Fibroblast of mammary gland (primary cell): Measurements from ENCODE around the gene NUMBL.

ENCODE experiments used
- DNase-seq: peaks from one replicate; pipeline ENCODE4 v3.0.0-alpha.2; 2010; ENCODE audit warnings: low read depth
- H3K4me3 ChIP-seq: 2 replicates; pipeline ENCODE4 v1.5.1; 2011; ENCODE audit warnings: low read depth, mild to moderate bottlenecking, low read length, moderate library complexity; ENCODE audit not compliant: control insufficient read depth
- TF ChIP-seq, protein P1 (sequence below): conservative IDR thresholded peaks from 2 replicates; pipeline ENCODE4 v1.5.1; 2011; ENCODE audit warnings: low read depth, low read length, inconsistent platforms; ENCODE audit not compliant: control insufficient read depth, insufficient read depth

NUMBL gene

DNA sequence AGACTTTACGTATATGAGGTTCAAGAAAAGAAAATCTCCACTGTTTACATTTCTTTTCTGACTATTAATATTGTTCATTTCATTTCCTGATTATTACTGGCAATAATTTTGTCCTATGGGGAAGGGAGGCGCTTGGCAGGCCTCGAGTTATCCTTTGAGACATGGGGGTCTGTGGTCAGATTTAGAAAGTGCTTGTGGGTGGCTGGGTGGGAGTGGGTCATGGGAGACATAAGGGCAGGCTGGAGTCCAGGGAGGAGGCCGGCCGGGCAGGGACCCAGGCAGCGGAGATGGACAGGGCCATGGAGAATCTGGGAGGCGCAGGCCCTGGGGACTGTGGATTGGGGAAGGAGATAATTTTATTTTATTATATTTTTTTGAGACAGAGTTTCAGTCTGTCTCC, 49.2 kb downstream of the NUMBL start:
- no peak overlapping the region for H3K4me3 ChIP-seq
- TF ChIP-seq, protein P1, sequence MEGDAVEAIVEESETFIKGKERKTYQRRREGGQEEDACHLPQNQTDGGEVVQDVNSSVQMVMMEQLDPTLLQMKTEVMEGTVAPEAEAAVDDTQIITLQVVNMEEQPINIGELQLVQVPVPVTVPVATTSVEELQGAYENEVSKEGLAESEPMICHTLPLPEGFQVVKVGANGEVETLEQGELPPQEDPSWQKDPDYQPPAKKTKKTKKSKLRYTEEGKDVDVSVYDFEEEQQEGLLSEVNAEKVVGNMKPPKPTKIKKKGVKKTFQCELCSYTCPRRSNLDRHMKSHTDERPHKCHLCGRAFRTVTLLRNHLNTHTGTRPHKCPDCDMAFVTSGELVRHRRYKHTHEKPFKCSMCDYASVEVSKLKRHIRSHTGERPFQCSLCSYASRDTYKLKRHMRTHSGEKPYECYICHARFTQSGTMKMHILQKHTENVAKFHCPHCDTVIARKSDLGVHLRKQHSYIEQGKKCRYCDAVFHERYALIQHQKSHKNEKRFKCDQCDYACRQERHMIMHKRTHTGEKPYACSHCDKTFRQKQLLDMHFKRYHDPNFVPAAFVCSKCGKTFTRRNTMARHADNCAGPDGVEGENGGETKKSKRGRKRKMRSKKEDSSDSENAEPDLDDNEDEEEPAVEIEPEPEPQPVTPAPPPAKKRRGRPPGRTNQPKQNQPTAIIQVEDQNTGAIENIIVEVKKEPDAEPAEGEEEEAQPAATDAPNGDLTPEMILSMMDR = no peak
- no peak for DNase-seq

DNA sequence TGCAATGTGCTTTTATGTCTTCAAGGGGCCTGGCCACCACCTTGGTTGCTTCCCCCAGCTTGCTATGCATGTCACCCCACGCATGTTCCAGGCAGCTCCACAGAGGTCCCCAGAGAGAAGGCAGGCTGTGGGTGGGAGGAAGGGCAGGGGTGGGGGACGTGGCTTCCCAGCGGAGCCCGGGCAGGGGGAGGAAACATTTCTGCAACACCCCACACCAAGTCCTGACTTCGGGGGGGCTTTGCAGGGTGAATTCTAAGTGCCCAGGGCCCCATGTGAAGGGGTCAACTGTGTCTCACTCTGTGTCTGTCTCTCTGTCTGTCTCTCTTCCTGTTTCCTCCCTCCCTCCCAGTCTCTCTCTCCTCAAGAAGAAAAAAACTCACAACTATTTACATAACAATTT, 49.7 kb downstream of the NUMBL start:
- no peak for DNase-seq
- H3K4me3 ChIP-seq = no peak overlapping the region
- TF ChIP-seq, protein P1 = no peak

DNA sequence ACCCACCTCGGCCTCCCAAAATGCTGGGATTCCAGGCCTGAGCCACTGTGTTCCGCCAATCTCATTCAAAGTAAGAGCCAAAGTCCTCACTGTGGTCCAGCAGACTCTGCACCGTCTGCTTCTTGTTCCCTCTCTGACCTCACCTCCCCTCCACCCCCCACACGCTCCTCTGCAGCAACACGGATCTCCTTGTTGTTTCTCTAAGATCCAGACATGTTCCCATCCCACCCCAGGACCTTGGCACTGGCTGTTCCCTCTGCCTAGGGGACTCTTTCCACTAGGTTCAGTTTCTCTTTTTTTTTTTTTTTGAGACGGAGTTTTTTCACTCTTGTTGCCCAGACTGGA, 50.8 kb downstream of the NUMBL start:
- TF ChIP-seq, protein P1 = no peak
- no peak overlapping the region for H3K4me3 ChIP-seq
- no peak for DNase-seq

DNA sequence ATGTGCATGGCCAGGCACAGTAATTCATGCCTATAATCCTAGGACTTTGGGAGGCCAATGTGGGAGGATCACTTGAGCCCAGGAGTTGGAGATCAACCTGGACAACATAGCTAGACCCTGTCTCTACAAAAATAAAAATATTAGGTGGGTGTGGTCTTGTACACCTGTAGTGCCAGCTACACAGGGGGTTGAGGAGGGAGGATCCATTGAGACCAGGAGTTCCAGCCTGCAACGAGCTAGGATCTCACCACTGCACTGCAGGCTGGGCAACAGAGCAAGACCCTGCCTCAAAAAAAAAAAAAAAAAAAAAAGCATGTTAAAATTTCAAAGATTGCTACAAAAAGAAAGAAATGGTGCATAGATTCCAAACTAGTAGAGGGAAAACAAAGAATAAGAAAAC, 52.1 kb downstream of the NUMBL start:
- no peak overlapping the region for H3K4me3 ChIP-seq
- TF ChIP-seq, protein P1 = no peak
- DNase-seq = no peak

DNA sequence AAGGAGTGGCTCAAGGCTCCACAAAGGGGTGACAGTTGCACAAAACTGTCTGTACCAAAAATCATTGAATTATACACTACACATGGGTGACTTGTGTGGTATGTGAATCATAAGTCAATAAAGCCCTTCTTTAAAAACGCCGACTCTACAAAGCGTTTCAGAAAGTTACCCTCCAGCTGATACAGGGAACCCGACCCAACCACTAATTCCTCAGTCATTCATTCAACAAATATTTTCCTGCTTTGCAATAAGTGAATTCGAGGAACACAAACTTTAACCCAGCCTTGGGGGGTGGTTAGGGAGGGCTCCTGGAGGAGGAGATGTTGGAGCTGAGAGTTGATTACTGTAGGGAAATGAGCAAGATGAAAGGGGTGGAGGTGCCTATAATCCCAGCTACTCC, 57.2 kb downstream of the NUMBL start:
- DNase-seq = peak; percentile 59
- H3K4me3 ChIP-seq = no peak overlapping the region
- TF ChIP-seq, protein P1 = no peak

DNA sequence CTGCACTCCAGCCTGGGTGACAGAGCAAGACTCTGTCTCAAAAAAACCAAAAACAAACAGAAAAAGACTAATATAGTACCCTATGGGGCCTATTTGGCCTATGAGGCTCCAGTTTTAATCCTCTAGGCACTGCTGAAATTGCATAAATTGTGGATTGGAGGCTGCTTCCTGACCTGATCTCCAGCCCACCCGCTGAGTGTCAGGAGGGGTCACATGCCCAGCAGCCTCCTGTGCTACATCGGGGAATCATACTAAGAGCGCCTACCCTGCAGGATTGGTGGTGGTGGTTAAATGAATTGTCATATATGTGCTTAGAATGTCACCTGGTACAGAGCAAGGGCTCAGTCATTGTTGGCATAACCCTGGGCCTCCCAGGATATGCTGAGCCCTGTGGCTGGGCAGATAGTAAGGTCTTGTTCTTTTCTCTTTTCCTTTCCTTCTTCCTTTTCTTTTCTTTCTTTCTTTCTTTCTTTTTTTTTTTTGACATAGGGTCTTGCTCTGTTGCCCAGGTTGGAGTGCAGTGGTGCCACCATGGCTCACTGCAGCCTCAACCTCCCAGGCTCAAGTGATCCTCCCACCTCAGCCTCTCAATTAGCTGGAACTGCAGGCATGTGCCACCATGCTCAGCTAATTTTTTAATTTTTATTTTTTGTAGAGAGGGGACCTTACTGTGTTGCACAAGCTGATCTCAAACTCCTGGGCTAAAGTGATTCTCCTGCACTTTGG, 58.0 kb downstream of the NUMBL start:
- no peak for DNase-seq
- H3K4me3 ChIP-seq = no peak overlapping the region
- TF ChIP-seq, protein P1 = no peak
